HepG2 (cell line): ENCODE results near the gene ARPC1A. TPM values are rescaled to one million over a fixed set of nuclear protein-coding genes. Genes with fewer than 3 reads are reported as not detected.

Source experiments
- ARID4A ChIP-seq: sonication (generic); formaldehyde crosslinking; IDR thresholded peaks from 2 replicates; pipeline ENCODE4 v1.5.0; 2020; ENCODE audit warnings: mild to moderate bottlenecking, missing genetic modification reagents, borderline replicate concordance
- BORCS8-MEF2B ChIP-seq: sonication (generic); formaldehyde crosslinking; IDR thresholded peaks from 2 replicates; pipeline ENCODE4 v1.8.0; 2022; ENCODE audit warnings: mild to moderate bottlenecking, missing genetic modification reagents
- FOXP1 ChIP-seq, 2 experiments: fragments of 450-650 bp in 1 of 2; IDR thresholded peaks; 2 replicates each; pipeline ENCODE4 v1.6.1; 2017 to 2018; ENCODE audit warnings: antibody characterized with exemption in 1 of 2
- MEF2D ChIP-seq: sonication (generic); formaldehyde crosslinking; IDR thresholded peaks from 2 replicates; pipeline ENCODE4 v1.5.1; 2020; ENCODE audit warnings: mild to moderate bottlenecking, missing genetic modification reagents
- MTERF4 ChIP-seq: sonication (generic); formaldehyde crosslinking; IDR thresholded peaks from 2 replicates; pipeline ENCODE4 v1.8.0; 2023; ENCODE audit warnings: mild to moderate bottlenecking, missing genetic modification reagents
- REPIN1 ChIP-seq: sonication (generic); formaldehyde crosslinking; IDR thresholded peaks from 2 replicates; pipeline ENCODE4 v1.8.0; 2022; ENCODE audit warnings: missing genetic modification reagents, low read depth, mild to moderate bottlenecking, borderline replicate concordance
- SETDB1 ChIP-seq: sonication (generic); formaldehyde crosslinking; IDR thresholded peaks from 2 replicates; pipeline ENCODE4 v1.5.1; 2020; ENCODE audit warnings: missing genetic modification reagents, mild to moderate bottlenecking, borderline replicate concordance
- YEATS2 ChIP-seq: sonication (generic); formaldehyde crosslinking; IDR thresholded peaks from 2 replicates; pipeline ENCODE4 v1.4.0; 2020; ENCODE audit warnings: missing genetic modification reagents, borderline replicate concordance
- ZFP82 ChIP-seq: sonication (generic); formaldehyde crosslinking; IDR thresholded peaks from 2 replicates; pipeline ENCODE4 v1.5.1; 2020; ENCODE audit warnings: mild to moderate bottlenecking, missing genetic modification reagents, borderline replicate concordance
- ZNF205 ChIP-seq: IDR thresholded peaks from 2 replicates; pipeline ENCODE4 v1.6.1; 2018; ENCODE audit warnings: missing biosample characterization, missing genetic modification reagents
- ZNF616 ChIP-seq: sonication (generic); formaldehyde crosslinking; IDR thresholded peaks from 2 replicates; pipeline ENCODE4 v1.5.0; 2020; ENCODE audit warnings: low read depth, mild to moderate bottlenecking, missing genetic modification reagents
- ZNF670 ChIP-seq: sonication (generic); formaldehyde crosslinking; IDR thresholded peaks from 2 replicates; pipeline ENCODE4 v1.8.0; 2022; ENCODE audit warnings: mild to moderate bottlenecking, missing genetic modification reagents, borderline replicate concordance
- polyA plus RNA-seq, 8 experiments: library from polyadenylated mRNA; depleted of rRNA in 3 of 8; stranded (reverse) in 7 of 8; unstranded in 1 of 8; fragments of >200 nt; fragmentation: Illumina TruSeq in 4 of 8; extraction: Trizol in 4 of 8; gene quantifications; 2 replicates each; pipeline versions ENCODE4 v1.2.1 to v1.2.3, GENCODE V29; 2011 to 2016; ENCODE audit warnings: low read depth in 4 of 8, missing spikeins in 1 of 8, mixed read lengths in 1 of 8; ENCODE audit not compliant: insufficient read depth in 1 of 8
- total RNA-seq, 5 experiments: library from RNA; depleted of rRNA; stranded (reverse); fragments of >200 nt; fragmentation: Illumina TruSeq; extraction: Trizol; gene quantifications; 2 replicates each; pipeline ENCODE4 v1.2.3, GENCODE V29; 2016; ENCODE audit warnings: low read depth in 1 of 5
- TF ChIP-seq, protein P1 (sequence below): sonication (generic); formaldehyde crosslinking; IDR thresholded peaks from 2 replicates; pipeline ENCODE4 v1.4.0; 2020; ENCODE audit warnings: mild to moderate bottlenecking, low read depth, missing genetic modification reagents
- TF ChIP-seq, protein P2 (sequence below): sonication (generic); formaldehyde crosslinking; IDR thresholded peaks from 2 replicates; pipeline ENCODE4 v1.4.0; 2020; ENCODE audit warnings: missing genetic modification reagents, borderline replicate concordance
- TF ChIP-seq, protein P3 (sequence below): sonication (generic); formaldehyde crosslinking; conservative IDR thresholded peaks from 2 replicates; pipeline ENCODE4 v1.4.0; 2020; ENCODE audit warnings: mild to moderate bottlenecking, missing genetic modification reagents, moderate library complexity

The ARPC1A gene
- total and polyA plus RNA-seq, 2 of the 13 experiments (the other 11 are each of a cell fraction or from before 2014, with no cell fraction given): 44.3 to 88.5 TPM

- TF ChIP-seq ZNF616 (CRISPR knock-in tag): no peak
- peak; percentile 62; the same call in 1 of the 2 replicates for TF ChIP-seq ARID4A
- no peak for TF ChIP-seq SETDB1 (CRISPR knock-in tag)
- TF ChIP-seq FOXP1 (IDR thresholded peaks at IDR 0.05): no peak
- no peak for TF ChIP-seq FOXP1 (CRISPR knock-in tag; IDR thresholded peaks at IDR 0.05)
- TF ChIP-seq MEF2D (CRISPR knock-in tag): no peak; the same call in 1 of the 2 replicates
- no peak for TF ChIP-seq ZFP82 (CRISPR knock-in tag)
- TF ChIP-seq, protein P1, sequence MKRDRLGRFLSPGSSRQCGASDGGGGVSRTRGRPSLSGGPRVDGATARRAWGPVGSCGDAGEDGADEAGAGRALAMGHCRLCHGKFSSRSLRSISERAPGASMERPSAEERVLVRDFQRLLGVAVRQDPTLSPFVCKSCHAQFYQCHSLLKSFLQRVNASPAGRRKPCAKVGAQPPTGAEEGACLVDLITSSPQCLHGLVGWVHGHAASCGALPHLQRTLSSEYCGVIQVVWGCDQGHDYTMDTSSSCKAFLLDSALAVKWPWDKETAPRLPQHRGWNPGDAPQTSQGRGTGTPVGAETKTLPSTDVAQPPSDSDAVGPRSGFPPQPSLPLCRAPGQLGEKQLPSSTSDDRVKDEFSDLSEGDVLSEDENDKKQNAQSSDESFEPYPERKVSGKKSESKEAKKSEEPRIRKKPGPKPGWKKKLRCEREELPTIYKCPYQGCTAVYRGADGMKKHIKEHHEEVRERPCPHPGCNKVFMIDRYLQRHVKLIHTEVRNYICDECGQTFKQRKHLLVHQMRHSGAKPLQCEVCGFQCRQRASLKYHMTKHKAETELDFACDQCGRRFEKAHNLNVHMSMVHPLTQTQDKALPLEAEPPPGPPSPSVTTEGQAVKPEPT (CRISPR knock-in tag): no peak
- no peak for TF ChIP-seq REPIN1 (CRISPR knock-in tag)
- TF ChIP-seq MTERF4: no peak
- TF ChIP-seq, protein P2, sequence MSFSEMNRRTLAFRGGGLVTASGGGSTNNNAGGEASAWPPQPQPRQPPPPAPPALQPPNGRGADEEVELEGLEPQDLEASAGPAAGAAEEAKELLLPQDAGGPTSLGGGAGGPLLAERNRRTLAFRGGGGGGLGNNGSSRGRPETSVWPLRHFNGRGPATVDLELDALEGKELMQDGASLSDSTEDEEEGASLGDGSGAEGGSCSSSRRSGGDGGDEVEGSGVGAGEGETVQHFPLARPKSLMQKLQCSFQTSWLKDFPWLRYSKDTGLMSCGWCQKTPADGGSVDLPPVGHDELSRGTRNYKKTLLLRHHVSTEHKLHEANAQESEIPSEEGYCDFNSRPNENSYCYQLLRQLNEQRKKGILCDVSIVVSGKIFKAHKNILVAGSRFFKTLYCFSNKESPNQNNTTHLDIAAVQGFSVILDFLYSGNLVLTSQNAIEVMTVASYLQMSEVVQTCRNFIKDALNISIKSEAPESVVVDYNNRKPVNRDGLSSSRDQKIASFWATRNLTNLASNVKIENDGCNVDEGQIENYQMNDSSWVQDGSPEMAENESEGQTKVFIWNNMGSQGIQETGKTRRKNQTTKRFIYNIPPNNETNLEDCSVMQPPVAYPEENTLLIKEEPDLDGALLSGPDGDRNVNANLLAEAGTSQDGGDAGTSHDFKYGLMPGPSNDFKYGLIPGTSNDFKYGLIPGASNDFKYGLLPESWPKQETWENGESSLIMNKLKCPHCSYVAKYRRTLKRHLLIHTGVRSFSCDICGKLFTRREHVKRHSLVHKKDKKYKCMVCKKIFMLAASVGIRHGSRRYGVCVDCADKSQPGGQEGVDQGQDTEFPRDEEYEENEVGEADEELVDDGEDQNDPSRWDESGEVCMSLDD: peak; percentile 38; the same call in 1 of the 2 replicates
- TF ChIP-seq YEATS2: no peak
- no peak for TF ChIP-seq ZNF205 (CRISPR knock-in tag)
- no peak for TF ChIP-seq BORCS8-MEF2B (CRISPR knock-in tag)
- TF ChIP-seq, protein P3, sequence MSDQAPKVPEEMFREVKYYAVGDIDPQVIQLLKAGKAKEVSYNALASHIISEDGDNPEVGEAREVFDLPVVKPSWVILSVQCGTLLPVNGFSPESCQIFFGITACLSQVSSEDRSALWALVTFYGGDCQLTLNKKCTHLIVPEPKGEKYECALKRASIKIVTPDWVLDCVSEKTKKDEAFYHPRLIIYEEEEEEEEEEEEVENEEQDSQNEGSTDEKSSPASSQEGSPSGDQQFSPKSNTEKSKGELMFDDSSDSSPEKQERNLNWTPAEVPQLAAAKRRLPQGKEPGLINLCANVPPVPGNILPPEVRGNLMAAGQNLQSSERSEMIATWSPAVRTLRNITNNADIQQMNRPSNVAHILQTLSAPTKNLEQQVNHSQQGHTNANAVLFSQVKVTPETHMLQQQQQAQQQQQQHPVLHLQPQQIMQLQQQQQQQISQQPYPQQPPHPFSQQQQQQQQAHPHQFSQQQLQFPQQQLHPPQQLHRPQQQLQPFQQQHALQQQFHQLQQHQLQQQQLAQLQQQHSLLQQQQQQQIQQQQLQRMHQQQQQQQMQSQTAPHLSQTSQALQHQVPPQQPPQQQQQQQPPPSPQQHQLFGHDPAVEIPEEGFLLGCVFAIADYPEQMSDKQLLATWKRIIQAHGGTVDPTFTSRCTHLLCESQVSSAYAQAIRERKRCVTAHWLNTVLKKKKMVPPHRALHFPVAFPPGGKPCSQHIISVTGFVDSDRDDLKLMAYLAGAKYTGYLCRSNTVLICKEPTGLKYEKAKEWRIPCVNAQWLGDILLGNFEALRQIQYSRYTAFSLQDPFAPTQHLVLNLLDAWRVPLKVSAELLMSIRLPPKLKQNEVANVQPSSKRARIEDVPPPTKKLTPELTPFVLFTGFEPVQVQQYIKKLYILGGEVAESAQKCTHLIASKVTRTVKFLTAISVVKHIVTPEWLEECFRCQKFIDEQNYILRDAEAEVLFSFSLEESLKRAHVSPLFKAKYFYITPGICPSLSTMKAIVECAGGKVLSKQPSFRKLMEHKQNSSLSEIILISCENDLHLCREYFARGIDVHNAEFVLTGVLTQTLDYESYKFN (CRISPR knock-in tag): peak; percentile 73
- no peak for TF ChIP-seq ZNF670 (CRISPR knock-in tag)
Measured at GRCh38 chr7:99381664-99382075, 56.0 kb downstream of the ARPC1A start (continued).
